ENCODE measurements around the gene TMEM269. TPM values are rescaled to one million over a fixed set of nuclear protein-coding genes. Genes with fewer than 3 reads are reported as not detected.

The TMEM269 gene
- polyA plus RNA-seq, 3 donors: 0.07 TPM; not detected in 2

DNA sequence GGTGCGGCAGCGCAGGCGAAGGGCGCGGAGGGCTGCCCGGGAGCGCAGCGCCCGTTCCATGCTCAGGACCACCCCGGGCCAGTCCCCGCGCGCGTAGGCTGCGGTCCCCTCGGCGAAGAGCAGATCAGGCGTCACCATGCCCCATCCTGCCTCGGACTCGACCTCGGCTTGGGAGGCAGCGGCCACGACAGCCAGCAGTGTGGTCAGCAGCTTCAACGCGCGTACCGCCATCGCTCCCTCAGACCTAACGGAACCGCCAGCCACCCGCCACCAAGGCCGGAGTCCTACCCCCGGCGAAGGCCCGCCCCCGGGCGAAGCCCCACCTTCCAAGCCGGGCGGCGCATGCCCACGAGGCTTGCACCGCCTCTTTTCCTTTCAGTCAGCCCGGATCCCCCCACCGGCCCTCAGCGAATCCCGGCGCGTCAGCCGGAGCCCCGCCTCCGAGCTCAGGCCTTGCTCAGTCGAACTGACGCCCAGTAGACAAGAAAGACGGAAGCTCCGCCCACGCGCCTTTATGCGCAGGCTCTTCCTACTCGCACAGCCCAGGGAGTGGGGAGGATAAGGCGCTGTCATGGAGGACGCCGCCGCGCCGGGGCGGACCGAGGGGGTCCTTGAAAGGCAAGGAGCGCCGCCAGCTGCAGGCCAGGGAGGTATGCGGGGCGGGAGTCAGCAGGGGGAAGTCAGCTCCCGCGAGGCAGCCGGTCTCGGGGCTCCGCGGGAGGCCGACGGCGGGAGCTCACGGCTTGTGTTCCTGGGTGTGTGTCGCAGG, 17.9 kb upstream of the TMEM269 start, which contains the start of the genes C1orf50 and P3H1:
C1orf50 (plus strand) TSS at position 509 of the 769 bp plus-strand sequence; CDS start at position 572, 63 bp downstream.
P3H1 (minus strand) TSS at position 288 of the 769 bp plus-strand sequence; CDS start at position 231, 57 bp downstream.
- H3K27ac ChIP-seq (ENCODE audit: low read depth in 1 of 2, low read length in 2 of 2): peak within 1 kb of the TSS; percentile 41 to 90
- H3K4me2 ChIP-seq (replicated peaks; ENCODE audit: extremely low read depth, low read length, poor library complexity, severe bottlenecking): peak within 1 kb of the TSS; percentile 98
- DNase-seq: peak; percentile 98 to 100 (median 99)
- peaks cover 83% of the 10 kb centered on the region for H3K79me2 ChIP-seq (ENCODE audit: insufficient read depth, low read length)
- intact Hi-C loops (cut with micrococcal nuclease): loop anchor here (2.0 to 10.0 kb wide), 10 partner anchors 50 to 432 kb away; partner anchors contain the start of genes ERMAP (in 2 of the 2), FOXJ3 (in 2 of the 2), SVBP (in 2 of the 2) and ZNF691 (in 2 of the 2)
- peaks cover 12% of the 10 kb centered on the region for H4K20me1 ChIP-seq (ENCODE audit: insufficient read depth, low read length)
- H3K4me3 ChIP-seq (replicated peaks in 1 of 3; ENCODE audit: low read depth in 2 of 3, low read length in 3 of 3): peak within 1 kb of the TSS; percentile 87 to 94 (median 88)
- H3K4me3 Mint-ChIP-seq: peak within 1 kb of the TSS in 1 of 2 donors; percentile 95
- H3K27me3 Mint-ChIP-seq (ENCODE audit: low read depth in 3 of 3): no peaks in the 10 kb centered on the region
- under 1% methylated on average over 80 of the region's 82 CpGs for WGBS (ENCODE audit: insufficient coverage)
- H2AFZ ChIP-seq (ENCODE audit: insufficient read depth, low read depth, low read length, poor library complexity, severe bottlenecking): peak within 1 kb of the TSS; percentile 94
- peaks cover 13 to 23% of the 10 kb centered on the region in 2 donors for H3K36me3 Mint-ChIP-seq
- peaks cover 24% of the 10 kb centered on the region for H3K4me1 Mint-ChIP-seq
- H3K27ac Mint-ChIP-seq: peak within 1 kb of the TSS in 6 of 7 donors; percentile 86 to 96 (median 93)
- H3K36me3 ChIP-seq (replicated peaks in 1 of 2; ENCODE audit: control insufficient read depth in 1 of 2, insufficient read depth in 2 of 2, low read length in 2 of 2): peaks cover 5 to 8% of the 10 kb centered on the region in 2 donors
- no peaks in the 10 kb centered on the region for H3K9me3 ChIP-seq (replicated peaks in 1 of 2; ENCODE audit: control insufficient read depth in 1 of 2, insufficient read depth in 1 of 2, low read length in 2 of 2)
- TF ChIP-seq CTCF (IDR thresholded peaks at IDR 0.05): no peak
- peaks cover 24 to 33% of the 10 kb centered on the region in 2 donors for H3K4me1 ChIP-seq (ENCODE audit: control insufficient read depth in 1 of 2, insufficient read depth in 2 of 2, low read length in 2 of 2)
- H3K9me3 Mint-ChIP-seq: no peaks in the 10 kb centered on the region
- H3K27me3 ChIP-seq (ENCODE audit: control insufficient read depth in 2 of 2, insufficient read depth in 2 of 2, low read length in 2 of 2): no peaks in the 10 kb centered on the region
- peak within 1 kb of the TSS; percentile 94 for H3K9ac ChIP-seq (ENCODE audit: insufficient read depth, low read length, poor library complexity, severe bottlenecking)

- Mint-ChIP-seq H3K27ac (peak overlapping the region in 6 of 7 donors; percentile 86 to 96 (median 93)), H3K4me3 (peak overlapping the region in 1 of 2 donors; percentile 95), H3K9me3 (no peaks in the 10 kb centered on the region), H3K27me3 (ENCODE audit: low read depth in 3 of 3) (no peaks in the 10 kb centered on the region), H3K36me3 (peaks cover 7 to 17% of the 10 kb centered on the region in 2 donors), H3K4me1 (peaks cover 26% of the 10 kb centered on the region)
- peaks cover 12% of the 10 kb centered on the region for H4K20me1 ChIP-seq (ENCODE audit: insufficient read depth, low read length)
- peaks cover 0 to 8% of the 10 kb centered on the region in 2 donors for H3K36me3 ChIP-seq (replicated peaks in 1 of 2; ENCODE audit: control insufficient read depth in 1 of 2, insufficient read depth in 2 of 2, low read length in 2 of 2)
- WGBS (ENCODE audit: insufficient coverage): 0% methylated on average over 3 of the region's 23 CpGs
- H3K27ac ChIP-seq (ENCODE audit: low read depth in 1 of 2, low read length in 2 of 2): peak overlapping the region; percentile 41 to 90
- H3K9ac ChIP-seq (ENCODE audit: insufficient read depth, low read length, poor library complexity, severe bottlenecking): peak overlapping the region; percentile 94
- intact Hi-C loops (cut with micrococcal nuclease): loop anchor here (2.0 to 10.0 kb wide), 10 partner anchors 49 to 433 kb away; partner anchors contain the start of genes ERMAP (in 2 of the 2), FOXJ3 (in 2 of the 2), SVBP (in 2 of the 2) and ZNF691 (in 2 of the 2)
- H3K4me3 ChIP-seq (replicated peaks in 1 of 3; ENCODE audit: low read depth in 2 of 3, low read length in 3 of 3): peak overlapping the region; percentile 79 to 94 (median 87)
- no peaks in the 10 kb centered on the region for H3K27me3 ChIP-seq (ENCODE audit: control insufficient read depth in 2 of 2, insufficient read depth in 2 of 2, low read length in 2 of 2)
- H3K79me2 ChIP-seq (ENCODE audit: insufficient read depth, low read length): peaks cover 89% of the 10 kb centered on the region
- H3K9me3 ChIP-seq (replicated peaks in 1 of 2; ENCODE audit: control insufficient read depth in 1 of 2, insufficient read depth in 1 of 2, low read length in 2 of 2): no peaks in the 10 kb centered on the region
- peak overlapping the region; percentile 94 for H2AFZ ChIP-seq (ENCODE audit: insufficient read depth, low read depth, low read length, poor library complexity, severe bottlenecking)
- no peak for TF ChIP-seq CTCF (IDR thresholded peaks at IDR 0.05)
- peaks cover 24 to 39% of the 10 kb centered on the region in 2 donors for H3K4me1 ChIP-seq (ENCODE audit: control insufficient read depth in 1 of 2, insufficient read depth in 2 of 2, low read length in 2 of 2)
- peak in 1 of 3 donors; percentile 6 for DNase-seq
- peak overlapping the region; percentile 98 for H3K4me2 ChIP-seq (replicated peaks; ENCODE audit: extremely low read depth, low read length, poor library complexity, severe bottlenecking)
Measured at GRCh38 chr1:42767510-42768000, 17.2 kb upstream of the TMEM269 start.

Data from CD14-positive monocyte (primary cell).